ENCODE measurements around the gene VPS51.

- TF ChIP-seq, protein P1, sequence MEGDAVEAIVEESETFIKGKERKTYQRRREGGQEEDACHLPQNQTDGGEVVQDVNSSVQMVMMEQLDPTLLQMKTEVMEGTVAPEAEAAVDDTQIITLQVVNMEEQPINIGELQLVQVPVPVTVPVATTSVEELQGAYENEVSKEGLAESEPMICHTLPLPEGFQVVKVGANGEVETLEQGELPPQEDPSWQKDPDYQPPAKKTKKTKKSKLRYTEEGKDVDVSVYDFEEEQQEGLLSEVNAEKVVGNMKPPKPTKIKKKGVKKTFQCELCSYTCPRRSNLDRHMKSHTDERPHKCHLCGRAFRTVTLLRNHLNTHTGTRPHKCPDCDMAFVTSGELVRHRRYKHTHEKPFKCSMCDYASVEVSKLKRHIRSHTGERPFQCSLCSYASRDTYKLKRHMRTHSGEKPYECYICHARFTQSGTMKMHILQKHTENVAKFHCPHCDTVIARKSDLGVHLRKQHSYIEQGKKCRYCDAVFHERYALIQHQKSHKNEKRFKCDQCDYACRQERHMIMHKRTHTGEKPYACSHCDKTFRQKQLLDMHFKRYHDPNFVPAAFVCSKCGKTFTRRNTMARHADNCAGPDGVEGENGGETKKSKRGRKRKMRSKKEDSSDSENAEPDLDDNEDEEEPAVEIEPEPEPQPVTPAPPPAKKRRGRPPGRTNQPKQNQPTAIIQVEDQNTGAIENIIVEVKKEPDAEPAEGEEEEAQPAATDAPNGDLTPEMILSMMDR (IDR thresholded peaks at IDR 0.05), result no peak
- no peak for TF ChIP-seq ZFX (IDR thresholded peaks at IDR 0.05; ENCODE audit: borderline replicate concordance)
These were observed 32.5 kb downstream of the VPS51 start for GRCh38 chr11:65128182-65129145.
